HL-60/S4 treated with retinoic acid at 250 ng/mL for 4 days and 3 days (cell line): ENCODE measurements around the gene KLC1.

Experiments used
- in situ Hi-C: fragments of 300-500 bp; cut with MboI; formaldehyde crosslinking; loops from 2 replicates; pipeline ENCODE4 v1.7.0; 2022; ENCODE audit warnings: low sequenced_read_pairs

Gene KLC1

DNA sequence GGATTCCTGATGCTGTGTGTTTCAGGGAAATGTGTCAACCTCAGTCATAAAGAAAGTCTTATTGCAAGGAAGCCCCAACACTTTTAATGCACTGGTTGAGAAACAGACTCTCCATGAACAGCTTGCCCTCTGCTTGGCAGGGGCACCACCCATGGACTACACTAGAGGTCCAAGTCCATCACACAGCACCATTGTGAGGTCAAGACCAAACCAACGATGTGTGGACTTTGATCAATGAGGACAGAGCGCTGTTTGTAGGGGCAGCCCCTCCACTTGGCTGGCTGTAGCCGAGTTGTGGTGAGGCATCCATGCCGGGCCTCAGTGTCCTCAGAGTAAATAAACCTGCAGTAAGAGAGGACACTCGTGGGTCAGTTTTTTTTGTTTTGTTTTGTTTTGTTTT is 116.4 kb downstream of the KLC1 start:
- in situ Hi-C loops = no loop called here

DNA sequence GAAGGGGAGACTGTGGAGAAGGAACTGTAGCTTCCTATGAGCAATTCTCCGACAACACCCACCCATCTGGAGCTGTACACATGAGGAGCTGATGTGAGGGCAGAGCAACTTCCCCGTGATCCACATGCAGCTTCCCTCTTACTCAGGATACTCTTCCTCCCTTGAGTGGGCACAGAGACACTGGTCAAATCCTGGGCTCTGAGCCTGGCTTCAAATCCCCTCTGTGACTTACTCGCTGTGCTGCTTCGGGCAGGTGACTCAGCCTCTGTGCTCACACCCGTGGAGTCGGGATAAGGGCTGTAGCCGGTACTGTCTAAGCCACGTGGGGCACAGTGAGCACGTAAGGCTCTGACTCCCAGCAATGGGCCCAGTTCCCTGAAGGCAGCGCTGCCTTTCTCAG is 117.7 kb downstream of the KLC1 start:
- in situ Hi-C loops = no loop called here

DNA sequence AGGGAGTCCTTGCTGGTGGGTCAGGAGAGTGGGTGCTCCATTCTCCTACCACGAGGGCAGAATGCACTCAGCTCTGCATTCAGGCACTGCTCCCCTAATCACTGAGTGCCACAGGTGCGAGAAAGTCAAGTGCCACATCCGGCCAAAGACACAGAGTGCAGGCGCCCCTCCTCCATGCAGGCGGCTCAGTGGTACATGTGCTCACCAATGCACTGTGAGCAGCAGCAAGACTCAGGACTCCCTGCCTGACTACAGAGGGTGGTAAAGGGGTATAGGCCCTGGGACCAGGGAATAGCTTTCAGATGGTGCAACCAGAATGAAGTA is 119.5 kb downstream of the KLC1 start:
- in situ Hi-C loops = no loop called here

DNA sequence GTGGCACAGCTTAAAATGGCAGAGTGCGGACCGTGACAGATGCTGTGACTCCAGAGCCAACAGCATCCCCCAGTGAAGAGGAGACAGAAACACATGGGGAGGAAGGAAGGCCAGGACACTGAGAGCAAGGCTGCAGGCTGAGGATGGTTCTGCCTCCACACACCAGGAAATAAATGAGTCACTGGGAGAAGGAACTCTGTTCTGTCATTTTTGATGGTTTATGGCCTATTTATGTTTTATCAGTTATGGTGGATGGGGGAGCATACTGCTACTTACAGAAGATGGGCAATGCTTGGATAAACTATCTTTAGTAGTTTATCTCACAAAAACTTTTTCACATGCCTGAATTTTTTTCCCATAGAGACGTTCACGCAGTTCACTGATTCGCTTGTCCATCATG is 120.4 kb downstream of the KLC1 start:
- in situ Hi-C loops = no loop called here

DNA sequence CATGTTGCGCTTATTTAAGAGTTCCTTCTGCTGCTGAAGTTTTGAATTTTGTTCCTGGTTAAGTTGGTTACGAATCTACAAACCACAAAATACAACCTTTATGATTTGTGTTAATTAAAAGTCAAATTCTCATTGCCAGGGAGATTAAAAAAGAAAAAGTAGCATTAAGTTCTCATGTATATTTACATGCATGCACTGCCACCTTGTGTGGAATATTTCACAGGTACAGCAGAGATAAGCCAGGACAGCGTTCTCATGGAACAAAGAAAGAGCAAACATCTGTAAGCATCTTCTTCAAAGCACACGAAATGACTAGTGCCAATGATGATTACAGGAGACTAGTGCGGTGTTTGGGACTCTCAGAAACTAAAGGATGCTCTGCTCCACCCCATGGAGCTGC is 120.8 kb downstream of the KLC1 start:
- in situ Hi-C loops = no loop called here
